Osteocyte (in vitro differentiated cells): ENCODE data around the gene TCTA. TPM values are rescaled to one million over a fixed set of nuclear protein-coding genes. Genes with fewer than 3 reads are reported as not detected.
A peak's percentile ranks its signal among the peaks of the same experiment; 100 is the strongest.

ENCODE experiments used
- DNase-seq: peaks from one replicate; pipeline ENCODE4 v3.0.0; 2021; ENCODE audit warnings: mixed read lengths; ENCODE audit not compliant: unreplicated experiment; ENCODE audit errors: extremely low spot score
- H3K27ac Mint-ChIP-seq: one replicate; pipeline ENCODE4 v1.8.0; 2021; ENCODE audit warnings: mild to moderate bottlenecking, mixed read lengths; ENCODE audit not compliant: unreplicated experiment
- H3K27me3 Mint-ChIP-seq: one replicate; pipeline ENCODE4 v1.8.0; 2021; ENCODE audit warnings: mixed read lengths; ENCODE audit not compliant: unreplicated experiment
- H3K36me3 Mint-ChIP-seq: one replicate; pipeline ENCODE4 v1.8.0; 2021; ENCODE audit warnings: mixed read lengths; ENCODE audit not compliant: unreplicated experiment
- H3K4me1 Mint-ChIP-seq: one replicate; pipeline ENCODE4 v1.8.0; 2021; ENCODE audit warnings: mixed read lengths; ENCODE audit not compliant: unreplicated experiment
- H3K4me3 Mint-ChIP-seq: one replicate; pipeline ENCODE4 v1.8.0; 2021; ENCODE audit warnings: mild to moderate bottlenecking, moderate library complexity, mixed read lengths; ENCODE audit not compliant: unreplicated experiment
- H3K9me3 Mint-ChIP-seq: one replicate; pipeline ENCODE4 v1.8.0; 2021; ENCODE audit warnings: mixed read lengths; ENCODE audit not compliant: unreplicated experiment
- total RNA-seq: library from RNA; stranded (reverse); gene quantifications from 2 replicates; pipeline ENCODE4 v1.2.1, GENCODE V29; 2021
- TF ChIP-seq, protein P1 (sequence below): fragments of 200-600 bp; sonication (generic); IDR thresholded peaks from 2 replicates; pipeline ENCODE4 v1.5.0; 2021; ENCODE audit warnings: antibody characterized with exemption, mild to moderate bottlenecking, moderate library complexity

TCTA gene
- total RNA-seq, 1 donor from 2014 or later, result 34.7 TPM

DNA sequence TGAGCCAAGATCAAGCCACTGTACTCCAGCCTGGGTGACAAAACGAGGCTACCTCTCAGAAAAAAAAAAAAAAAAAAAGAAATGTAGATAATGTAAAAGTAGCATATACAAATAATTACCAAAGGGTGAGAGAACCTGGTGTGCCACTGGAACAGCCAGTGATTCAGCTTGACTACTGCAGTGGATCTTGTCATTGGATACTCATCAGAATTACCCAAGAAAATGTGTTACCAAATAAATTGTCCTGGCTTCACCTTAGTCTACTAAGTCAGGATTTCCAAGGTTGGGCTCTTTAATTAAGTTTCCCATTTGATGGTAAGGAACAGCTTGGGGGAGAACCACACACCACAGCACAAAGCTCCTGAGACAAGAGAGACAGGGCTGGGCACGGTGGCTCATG lies 15.4 kb downstream of the TCTA start:
- peak overlapping the region; percentile 34 for H3K27ac Mint-ChIP-seq
- TF ChIP-seq, protein P1, sequence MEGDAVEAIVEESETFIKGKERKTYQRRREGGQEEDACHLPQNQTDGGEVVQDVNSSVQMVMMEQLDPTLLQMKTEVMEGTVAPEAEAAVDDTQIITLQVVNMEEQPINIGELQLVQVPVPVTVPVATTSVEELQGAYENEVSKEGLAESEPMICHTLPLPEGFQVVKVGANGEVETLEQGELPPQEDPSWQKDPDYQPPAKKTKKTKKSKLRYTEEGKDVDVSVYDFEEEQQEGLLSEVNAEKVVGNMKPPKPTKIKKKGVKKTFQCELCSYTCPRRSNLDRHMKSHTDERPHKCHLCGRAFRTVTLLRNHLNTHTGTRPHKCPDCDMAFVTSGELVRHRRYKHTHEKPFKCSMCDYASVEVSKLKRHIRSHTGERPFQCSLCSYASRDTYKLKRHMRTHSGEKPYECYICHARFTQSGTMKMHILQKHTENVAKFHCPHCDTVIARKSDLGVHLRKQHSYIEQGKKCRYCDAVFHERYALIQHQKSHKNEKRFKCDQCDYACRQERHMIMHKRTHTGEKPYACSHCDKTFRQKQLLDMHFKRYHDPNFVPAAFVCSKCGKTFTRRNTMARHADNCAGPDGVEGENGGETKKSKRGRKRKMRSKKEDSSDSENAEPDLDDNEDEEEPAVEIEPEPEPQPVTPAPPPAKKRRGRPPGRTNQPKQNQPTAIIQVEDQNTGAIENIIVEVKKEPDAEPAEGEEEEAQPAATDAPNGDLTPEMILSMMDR, result no peak
- H3K27me3 Mint-ChIP-seq, result no peaks in the 10 kb centered on the region
- no peak for DNase-seq
- H3K9me3 Mint-ChIP-seq, result no peaks in the 10 kb centered on the region
- peaks cover 8% of the 10 kb centered on the region for H3K36me3 Mint-ChIP-seq
- H3K4me3 Mint-ChIP-seq, result peak overlapping the region; percentile 95
- H3K4me1 Mint-ChIP-seq, result peaks cover 20% of the 10 kb centered on the region

GRCh38 chr3:49428752-49429080 lies 16.5 kb downstream of the TCTA start:
- DNase-seq, result no peak
- H3K27me3 Mint-ChIP-seq, result no peaks in the 10 kb centered on the region
- no peaks in the 10 kb centered on the region for H3K9me3 Mint-ChIP-seq
- TF ChIP-seq, protein P1, result peak; percentile 29
- H3K27ac Mint-ChIP-seq, result peak overlapping the region; percentile 100
- peak overlapping the region; percentile 95 for H3K4me3 Mint-ChIP-seq
- H3K4me1 Mint-ChIP-seq, result peaks cover 20% of the 10 kb centered on the region
- peaks cover 5% of the 10 kb centered on the region for H3K36me3 Mint-ChIP-seq

DNA sequence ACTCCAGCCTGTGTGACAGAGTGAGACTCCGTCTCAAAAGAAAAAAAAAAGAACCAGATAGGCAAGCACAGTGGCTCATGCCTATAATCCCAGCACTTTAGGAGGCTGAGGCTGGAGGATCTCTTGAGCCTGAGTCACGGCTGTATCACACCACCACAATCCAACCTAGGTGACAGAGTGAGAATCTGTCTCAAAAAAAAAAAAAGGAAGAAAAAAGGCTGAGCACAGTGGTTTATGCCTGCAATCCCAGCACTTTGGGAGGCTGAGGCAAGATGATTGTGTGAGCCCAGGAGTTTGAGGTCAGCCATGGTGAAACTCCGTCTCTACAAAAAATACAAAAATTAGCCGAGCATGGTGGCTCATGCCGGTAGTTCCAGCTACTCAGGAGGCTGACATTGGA lies 22.5 kb downstream of the TCTA start:
- no peaks in the 10 kb centered on the region for H3K27me3 Mint-ChIP-seq
- H3K36me3 Mint-ChIP-seq, result no peaks in the 10 kb centered on the region

GRCh38 chr3:49445391-49445790 lies 33.2 kb downstream of the TCTA start:
- H3K4me1 Mint-ChIP-seq, result peaks cover 19% of the 10 kb centered on the region
- H3K27me3 Mint-ChIP-seq, result no peaks in the 10 kb centered on the region
- TF ChIP-seq, protein P1, result no peak
- no peaks in the 10 kb centered on the region for H3K9me3 Mint-ChIP-seq
- H3K27ac Mint-ChIP-seq, result peak overlapping the region; percentile 34
- no peak for DNase-seq
- H3K4me3 Mint-ChIP-seq, result no peak overlapping the region
- no peaks in the 10 kb centered on the region for H3K36me3 Mint-ChIP-seq

More for the DNA sequence above, 22.5 kb downstream of the TCTA start:
- Mint-ChIP-seq H3K9me3 (no peaks in the 10 kb centered on the region), H3K4me3 (no peak overlapping the region), H3K4me1 (peaks cover 3% of the 10 kb centered on the region), H3K27ac (no peak overlapping the region)
- TF ChIP-seq, protein P1, result no peak
- DNase-seq, result no peak

- DNase-seq, result no peak
- H3K4me1 Mint-ChIP-seq, result peaks cover 15% of the 10 kb centered on the region
- TF ChIP-seq, protein P1, result no peak
- no peaks in the 10 kb centered on the region for H3K36me3 Mint-ChIP-seq
- no peaks in the 10 kb centered on the region for H3K27me3 Mint-ChIP-seq
- H3K27ac Mint-ChIP-seq, result no peak overlapping the region
- H3K4me3 Mint-ChIP-seq, result no peak overlapping the region
- H3K9me3 Mint-ChIP-seq, result no peaks in the 10 kb centered on the region
These were observed 41.4 kb downstream of the TCTA start for GRCh38 chr3:49453621-49454020.
